HFFc6 (cell line): Measurements from ENCODE around the gene MYG1. TPM values are rescaled to one million over a fixed set of nuclear protein-coding genes. Genes with fewer than 3 reads are reported as not detected.
A peak's percentile ranks its signal among the peaks of the same experiment; 100 is the strongest.

Experiments
- DNase-seq: peaks from one replicate; pipeline ENCODE4 v3.0.0-alpha.2; 2018
- H3K27ac Mint-ChIP-seq: 2 replicates; pipeline ENCODE4 v1.8.0; 2020; ENCODE audit warnings: mild to moderate bottlenecking, mixed read lengths
- H3K27me3 Mint-ChIP-seq: 2 replicates; pipeline ENCODE4 v1.8.0; 2021; ENCODE audit warnings: mild to moderate bottlenecking, moderate library complexity, mixed read lengths; ENCODE audit not compliant: insufficient read depth
- H3K36me3 Mint-ChIP-seq: 2 replicates; pipeline ENCODE4 v1.8.0; 2021; ENCODE audit warnings: low read depth, mixed read lengths
- H3K4me1 Mint-ChIP-seq: 2 replicates; pipeline ENCODE4 v1.8.0; 2020; ENCODE audit warnings: low read depth, mixed read lengths
- H3K4me3 Mint-ChIP-seq: 2 replicates; pipeline ENCODE4 v1.8.0; 2020; ENCODE audit warnings: mild to moderate bottlenecking, moderate library complexity, mixed read lengths
- H3K9me3 Mint-ChIP-seq: 2 replicates; pipeline ENCODE4 v1.8.0; 2020; ENCODE audit warnings: mild to moderate bottlenecking, mixed read lengths
- total RNA-seq, 6 experiments: library from RNA; stranded (reverse); fragmentation: NEBNext Ultra II Directional; extraction: Animal tissue kit (Norgen Biotek cat#: 25700); gene quantifications; 2 replicates in 1 of 6; 3 replicates in 5 of 6; pipeline ENCODE4 v1.2.3, GENCODE V29; 2021
- TF ChIP-seq, protein P1 (sequence below): fragments of 200-600 bp; sonication (generic); IDR thresholded peaks from 2 replicates; pipeline ENCODE4 v1.5.0; 2021; ENCODE audit warnings: antibody characterized with exemption, mild to moderate bottlenecking

Gene MYG1
- total RNA-seq, 6 experiments from 2014 or later: 59.8 to 76.0 (median 68.3) TPM

DNA sequence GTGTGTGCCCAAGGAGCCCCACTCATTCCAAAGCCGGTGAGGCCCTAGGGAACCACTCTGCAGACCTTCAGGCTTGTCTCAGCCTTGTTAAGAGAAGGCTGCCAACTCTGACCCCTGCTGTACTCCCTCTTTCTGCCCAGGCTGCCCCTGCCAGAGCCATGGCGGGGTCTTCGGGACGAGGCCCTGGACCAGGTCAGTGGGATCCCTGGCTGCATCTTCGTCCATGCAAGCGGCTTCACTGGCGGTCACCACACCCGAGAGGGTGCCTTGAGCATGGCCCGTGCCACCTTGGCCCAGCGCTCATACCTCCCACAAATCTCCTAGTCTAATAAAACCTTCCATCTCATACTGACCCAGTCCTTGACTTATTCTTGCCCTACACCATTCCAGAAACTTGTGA lies 7.3 kb downstream of the MYG1 start:
- Mint-ChIP-seq H3K36me3 (peaks cover 27% of the 10 kb centered on the region), H3K9me3 (no peaks in the 10 kb centered on the region), H3K4me1 (peaks cover 15% of the 10 kb centered on the region), H3K4me3 (no peak overlapping the region), H3K27ac (no peak overlapping the region), H3K27me3 (no peaks in the 10 kb centered on the region; the same call in none of the 2 replicates)
- DNase-seq: no peak
- TF ChIP-seq, protein P1, sequence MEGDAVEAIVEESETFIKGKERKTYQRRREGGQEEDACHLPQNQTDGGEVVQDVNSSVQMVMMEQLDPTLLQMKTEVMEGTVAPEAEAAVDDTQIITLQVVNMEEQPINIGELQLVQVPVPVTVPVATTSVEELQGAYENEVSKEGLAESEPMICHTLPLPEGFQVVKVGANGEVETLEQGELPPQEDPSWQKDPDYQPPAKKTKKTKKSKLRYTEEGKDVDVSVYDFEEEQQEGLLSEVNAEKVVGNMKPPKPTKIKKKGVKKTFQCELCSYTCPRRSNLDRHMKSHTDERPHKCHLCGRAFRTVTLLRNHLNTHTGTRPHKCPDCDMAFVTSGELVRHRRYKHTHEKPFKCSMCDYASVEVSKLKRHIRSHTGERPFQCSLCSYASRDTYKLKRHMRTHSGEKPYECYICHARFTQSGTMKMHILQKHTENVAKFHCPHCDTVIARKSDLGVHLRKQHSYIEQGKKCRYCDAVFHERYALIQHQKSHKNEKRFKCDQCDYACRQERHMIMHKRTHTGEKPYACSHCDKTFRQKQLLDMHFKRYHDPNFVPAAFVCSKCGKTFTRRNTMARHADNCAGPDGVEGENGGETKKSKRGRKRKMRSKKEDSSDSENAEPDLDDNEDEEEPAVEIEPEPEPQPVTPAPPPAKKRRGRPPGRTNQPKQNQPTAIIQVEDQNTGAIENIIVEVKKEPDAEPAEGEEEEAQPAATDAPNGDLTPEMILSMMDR: no peak

DNA sequence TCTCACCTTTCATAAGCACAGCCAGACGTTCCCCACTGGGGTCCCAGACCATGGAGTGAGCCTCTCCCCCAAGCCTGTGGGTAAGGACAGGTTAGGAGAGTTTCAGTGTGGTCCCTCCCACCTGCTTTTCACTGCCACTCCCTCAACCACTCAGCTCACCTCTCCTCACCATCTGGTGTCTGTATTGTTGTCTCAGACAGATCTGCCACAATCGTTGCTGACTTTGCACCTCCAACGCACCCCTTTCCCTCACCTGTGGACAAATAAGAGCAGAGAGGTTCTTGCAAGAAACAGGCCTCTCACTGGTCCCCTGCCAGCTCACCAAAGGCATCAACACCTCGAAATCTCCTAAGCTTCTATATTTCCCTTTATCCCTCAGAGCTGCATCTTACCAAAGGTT lies 8.8 kb downstream of the MYG1 start:
- Mint-ChIP-seq H3K4me1 (peaks cover 1% of the 10 kb centered on the region; the same call in 1 of the 2 replicates), H3K9me3 (no peaks in the 10 kb centered on the region), H3K27ac (no peak overlapping the region), H3K27me3 (no peaks in the 10 kb centered on the region; the same call in none of the 2 replicates), H3K4me3 (no peak overlapping the region), H3K36me3 (peaks cover 18% of the 10 kb centered on the region; the same call in 1 of the 2 replicates)
- TF ChIP-seq, protein P1: no peak
- no peak for DNase-seq

DNA sequence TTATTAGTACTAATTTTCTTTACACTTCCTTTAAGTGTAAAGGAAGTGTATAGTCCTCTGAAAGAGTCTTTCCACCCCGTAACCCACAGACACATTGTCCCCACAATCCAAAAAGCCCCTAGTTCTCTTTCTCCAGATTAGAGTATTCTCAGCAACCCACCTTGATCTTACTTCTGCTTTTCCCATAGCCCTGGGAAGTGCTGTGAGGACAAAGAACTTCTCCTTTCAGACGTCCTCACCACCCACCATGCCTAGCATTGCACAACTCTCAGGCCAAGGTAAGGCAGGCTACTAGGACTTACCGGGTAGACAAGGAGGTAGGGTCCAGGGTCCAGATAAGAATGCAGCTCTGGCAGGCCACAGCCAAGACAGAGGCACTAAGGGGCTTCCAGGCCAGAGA lies 14.5 kb downstream of the MYG1 start:
- no peak for DNase-seq
- TF ChIP-seq, protein P1: no peak
- no peaks in the 10 kb centered on the region for H3K9me3 Mint-ChIP-seq
- no peak overlapping the region for H3K27ac Mint-ChIP-seq
- H3K4me1 Mint-ChIP-seq: peaks cover 5% of the 10 kb centered on the region; the same call in 1 of the 2 replicates
- no peak overlapping the region for H3K4me3 Mint-ChIP-seq
- no peaks in the 10 kb centered on the region; the same call in 1 of the 2 replicates for H3K27me3 Mint-ChIP-seq
- H3K36me3 Mint-ChIP-seq: peaks cover 26% of the 10 kb centered on the region

DNA sequence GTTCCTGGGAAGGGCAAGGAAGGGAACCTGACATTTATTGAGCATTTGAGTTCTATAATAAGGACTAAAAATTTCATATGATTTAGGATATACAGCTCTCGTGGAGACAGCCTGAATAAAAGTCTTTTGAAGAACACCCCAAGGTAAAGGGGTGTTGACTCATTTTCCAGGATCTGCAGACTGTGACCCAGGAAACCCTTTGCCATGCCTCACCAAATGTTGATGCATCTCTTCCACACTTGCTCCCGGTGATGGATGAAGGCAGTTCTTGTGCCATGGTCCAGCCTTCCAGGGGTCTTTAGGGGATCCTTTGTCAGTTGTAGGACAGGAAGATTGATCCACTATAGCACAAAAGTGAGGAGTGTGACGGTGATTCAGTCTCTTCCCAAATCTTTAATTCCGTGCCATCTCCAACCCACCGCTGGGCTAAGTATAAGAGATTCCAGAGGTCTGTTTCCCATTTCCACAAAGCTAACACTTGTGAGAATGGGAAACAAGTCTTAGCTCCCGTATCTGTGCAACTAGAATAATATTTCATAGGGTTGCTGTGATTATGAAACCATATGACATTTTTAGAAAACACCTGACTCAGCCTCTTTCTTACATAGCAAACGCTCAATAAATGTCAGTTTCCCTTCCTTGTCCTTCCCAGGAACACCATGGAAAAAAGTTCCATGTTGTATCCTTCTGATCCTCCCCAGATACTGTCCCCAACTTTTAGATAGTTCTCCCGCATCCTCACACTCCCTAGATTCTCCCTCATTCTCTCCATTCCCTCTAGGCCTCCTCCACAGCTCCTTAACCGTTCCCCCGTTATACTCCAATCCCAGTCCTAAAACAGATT lies 21.1 kb downstream of the MYG1 start:
- H3K27ac Mint-ChIP-seq: peak overlapping the region; percentile 96
- 0 out of 2 replicates have a peak, but pooled peaks cover 3% of the 10 kb centered on the region for H3K36me3 Mint-ChIP-seq
- TF ChIP-seq, protein P1: no peak
- peak overlapping the region; percentile 97 for H3K4me3 Mint-ChIP-seq
- H3K9me3 Mint-ChIP-seq: no peaks in the 10 kb centered on the region
- peaks cover 41% of the 10 kb centered on the region for H3K4me1 Mint-ChIP-seq
- peaks cover 2% of the 10 kb centered on the region; the same call in 1 of the 2 replicates for H3K27me3 Mint-ChIP-seq
- DNase-seq: peak; percentile 19

DNA sequence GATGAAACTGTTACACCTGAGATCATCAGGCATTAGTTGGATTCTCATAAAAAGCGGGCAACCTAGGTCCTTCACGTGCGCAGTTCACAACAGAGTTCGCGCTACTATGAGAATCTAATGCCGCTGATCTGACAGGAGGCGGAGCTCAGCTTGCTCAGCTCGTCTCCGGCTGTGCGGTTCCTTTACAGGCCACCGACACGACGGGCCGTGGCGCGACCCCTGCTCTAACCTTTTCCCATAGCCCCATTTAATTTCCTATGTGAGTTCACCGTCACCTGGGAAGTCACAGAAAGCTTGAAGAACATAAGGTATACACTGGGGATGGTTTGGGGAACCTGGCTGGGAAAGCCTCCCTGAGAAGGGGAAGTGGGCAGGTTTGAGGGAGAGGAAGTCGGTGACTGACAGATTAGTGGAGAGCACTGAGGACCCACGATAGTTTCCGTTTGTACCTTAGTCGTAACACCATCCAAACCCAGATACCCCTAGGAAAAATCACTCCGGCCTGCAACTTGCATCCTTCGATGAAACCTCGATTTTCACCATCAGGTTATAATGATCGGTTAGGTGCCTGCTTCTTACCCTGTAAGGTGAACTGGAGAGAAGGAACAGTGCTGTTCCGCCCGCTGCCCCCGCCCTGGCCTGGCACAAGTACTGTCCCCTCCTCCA lies 24.8 kb downstream of the MYG1 start:
- H3K9me3 Mint-ChIP-seq: no peaks in the 10 kb centered on the region
- DNase-seq: no peak
- H3K27me3 Mint-ChIP-seq: peaks cover 12% of the 10 kb centered on the region

More for the DNA sequence above, 24.8 kb downstream of the MYG1 start:
- TF ChIP-seq, protein P1: no peak
- Mint-ChIP-seq H3K36me3 (no peaks in the 10 kb centered on the region), H3K27ac (peak overlapping the region; percentile 97), H3K4me3 (peak overlapping the region; percentile 89), H3K4me1 (peaks cover 42% of the 10 kb centered on the region)
